Esophagus muscularis mucosa (tissue), 3 donors: Measurements from ENCODE around the gene LEAP2.

Source experiments
- POLR2AphosphoS5 ChIP-seq, 2 donors: sonication (generic); formaldehyde crosslinking; IDR thresholded peaks; one replicate each; pipeline ENCODE4 v1.6.1; 2017; ENCODE audit warnings: antibody characterized with exemption in 2 of 2
- TF ChIP-seq, protein P1 (sequence below), 3 experiments: fragments of 200-600 bp in 2 of 3; fragments of 450-650 bp in 1 of 3; sonication (generic) in 2 of 3; IDR thresholded peaks; one replicate each; pipeline ENCODE4 v1.5.1; 2017 to 2019; ENCODE audit warnings: antibody characterized with exemption in 3 of 3, mild to moderate bottlenecking in 2 of 3, moderate library complexity in 1 of 3

DNA sequence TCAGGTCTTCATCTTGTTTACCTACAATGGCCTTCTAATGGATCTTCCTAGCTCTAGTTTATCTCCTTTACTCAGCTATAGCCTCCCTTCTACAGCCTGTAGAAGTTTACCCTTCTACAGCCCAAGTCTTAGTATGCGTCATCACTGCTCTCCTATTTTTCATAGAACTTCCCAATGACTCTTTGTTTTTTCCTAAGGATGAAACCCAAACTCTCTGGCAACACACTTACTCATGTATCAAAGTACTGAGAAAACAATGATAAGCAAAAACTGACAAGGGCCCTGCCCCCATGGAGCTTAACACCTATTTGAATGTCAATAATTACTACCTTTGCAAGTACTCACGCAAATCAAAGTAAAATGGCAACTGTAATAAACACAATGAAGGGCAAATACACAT is 33.7 kb downstream of the LEAP2 start:
- TF ChIP-seq, protein P1, sequence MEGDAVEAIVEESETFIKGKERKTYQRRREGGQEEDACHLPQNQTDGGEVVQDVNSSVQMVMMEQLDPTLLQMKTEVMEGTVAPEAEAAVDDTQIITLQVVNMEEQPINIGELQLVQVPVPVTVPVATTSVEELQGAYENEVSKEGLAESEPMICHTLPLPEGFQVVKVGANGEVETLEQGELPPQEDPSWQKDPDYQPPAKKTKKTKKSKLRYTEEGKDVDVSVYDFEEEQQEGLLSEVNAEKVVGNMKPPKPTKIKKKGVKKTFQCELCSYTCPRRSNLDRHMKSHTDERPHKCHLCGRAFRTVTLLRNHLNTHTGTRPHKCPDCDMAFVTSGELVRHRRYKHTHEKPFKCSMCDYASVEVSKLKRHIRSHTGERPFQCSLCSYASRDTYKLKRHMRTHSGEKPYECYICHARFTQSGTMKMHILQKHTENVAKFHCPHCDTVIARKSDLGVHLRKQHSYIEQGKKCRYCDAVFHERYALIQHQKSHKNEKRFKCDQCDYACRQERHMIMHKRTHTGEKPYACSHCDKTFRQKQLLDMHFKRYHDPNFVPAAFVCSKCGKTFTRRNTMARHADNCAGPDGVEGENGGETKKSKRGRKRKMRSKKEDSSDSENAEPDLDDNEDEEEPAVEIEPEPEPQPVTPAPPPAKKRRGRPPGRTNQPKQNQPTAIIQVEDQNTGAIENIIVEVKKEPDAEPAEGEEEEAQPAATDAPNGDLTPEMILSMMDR (IDR thresholded peaks at IDR 0.05): no peak
- no peak for TF ChIP-seq POLR2AphosphoS5 (IDR thresholded peaks at IDR 0.05)
